Left ventricle myocardium inferior (tissue), 1 donor: ENCODE data around the gene TUBGCP6. TPM values are rescaled to one million over a fixed set of nuclear protein-coding genes. Genes with fewer than 3 reads are reported as not detected.

Experiments
- DNase-seq: peaks from one replicate; pipeline ENCODE4 v3.0.0-alpha.2; 2020
- H3K27ac ChIP-seq: fragments of 200-600 bp; replicated peaks from 2 replicates; pipeline ENCODE4 v1.8.0; 2021
- H3K27me3 ChIP-seq: fragments of 200-600 bp; 2 replicates; pipeline ENCODE4 v1.8.0; 2021; ENCODE audit warnings: low read depth
- H3K36me3 ChIP-seq: fragments of 200-600 bp; 2 replicates; pipeline ENCODE4 v1.8.0; 2021
- H3K4me1 ChIP-seq: fragments of 200-600 bp; 2 replicates; pipeline ENCODE4 v1.8.0; 2021
- H3K4me3 ChIP-seq: fragments of 200-600 bp; 2 replicates; pipeline ENCODE4 v1.8.0; 2021; ENCODE audit warnings: mild to moderate bottlenecking, moderate library complexity
- H3K9me3 ChIP-seq: fragments of 200-600 bp; replicated peaks from 2 replicates; pipeline ENCODE4 v1.8.0; 2021
- CTCF ChIP-seq: fragments of 200-600 bp; IDR thresholded peaks from 2 replicates; pipeline ENCODE4 v1.8.0; 2021; ENCODE audit warnings: antibody characterized with exemption, mild to moderate bottlenecking, borderline replicate concordance
- intact Hi-C: fragments of 100-400 bp; cut with micrococcal nuclease; formaldehyde crosslinking; loops from one replicate; pipeline ENCODE4 v1.11.0; 2022
- total RNA-seq: library from RNA; stranded (reverse); fragmentation: NEBNext Ultra II Directional; extraction: Animal tissue kit (Norgen Biotek cat#: 25700); gene quantifications from one replicate; pipeline ENCODE4 v1.2.1, GENCODE V29; 2021
- donor health status: DM: no; HTN: yes; CAD: no; lungs with severe emphysema.

The TUBGCP6 gene
- total RNA-seq, 1 donor from 2014 or later: 18.3 TPM

- Histone ChIP-seq H3K36me3 (peaks cover 46% of the 10 kb centered on the region), H3K27ac (no peak overlapping the region), H3K9me3 (no peaks in the 10 kb centered on the region), H3K4me1 (no peaks in the 10 kb centered on the region), H3K27me3 (no peaks in the 10 kb centered on the region), H3K4me3 (no peak overlapping the region)
- intact Hi-C loops: no loop called here
- no peak for DNase-seq
- TF ChIP-seq CTCF: no peak
Observed at GRCh38 chr22:50232481-50233151, 12.2 kb downstream of the TUBGCP6 start.

GRCh38 chr22:50229370-50229769 is 15.5 kb downstream of the TUBGCP6 start:
- Histone ChIP-seq H3K36me3 (peaks cover 64% of the 10 kb centered on the region), H3K9me3 (no peaks in the 10 kb centered on the region), H3K4me3 (no peak overlapping the region), H3K4me1 (no peaks in the 10 kb centered on the region), H3K27ac (no peak overlapping the region), H3K27me3 (no peaks in the 10 kb centered on the region)
- no peak for DNase-seq
- no peak for TF ChIP-seq CTCF
- intact Hi-C loops: no loop called here

GRCh38 chr22:50228366-50228765 is 16.5 kb downstream of the TUBGCP6 start:
- H3K36me3 ChIP-seq: peaks cover 72% of the 10 kb centered on the region
- no peaks in the 10 kb centered on the region for H3K9me3 ChIP-seq
- no peak overlapping the region for H3K4me3 ChIP-seq
- H3K27me3 ChIP-seq: no peaks in the 10 kb centered on the region
- DNase-seq: no peak
- no peak for TF ChIP-seq CTCF
- intact Hi-C loops: no loop called here
- H3K4me1 ChIP-seq: no peaks in the 10 kb centered on the region
- no peak overlapping the region for H3K27ac ChIP-seq

GRCh38 chr22:50227579-50228215 is 17.1 kb downstream of the TUBGCP6 start:
- Histone ChIP-seq H3K9me3 (no peaks in the 10 kb centered on the region), H3K36me3 (peaks cover 72% of the 10 kb centered on the region), H3K4me1 (no peaks in the 10 kb centered on the region), H3K27me3 (no peaks in the 10 kb centered on the region), H3K27ac (no peak overlapping the region), H3K4me3 (no peak overlapping the region)
- no peak for DNase-seq
- intact Hi-C loops: no loop called here
- TF ChIP-seq CTCF: no peak

- TF ChIP-seq CTCF: no peak
- Histone ChIP-seq H3K4me1 (no peaks in the 10 kb centered on the region), H3K36me3 (peaks cover 72% of the 10 kb centered on the region), H3K27ac (no peak overlapping the region), H3K4me3 (no peak overlapping the region), H3K27me3 (no peaks in the 10 kb centered on the region), H3K9me3 (no peaks in the 10 kb centered on the region)
- no peak for DNase-seq
- intact Hi-C loops: no loop called here
Observed at GRCh38 chr22:50226875-50227165, 18.0 kb downstream of the TUBGCP6 start.
